Colonic mucosa (tissue), 4 donors: ENCODE data around the gene GTF3C1. TPM values are rescaled to one million over a fixed set of nuclear protein-coding genes. Genes with fewer than 3 reads are reported as not detected.

Experiments
- DNase-seq: peaks from one replicate; pipeline ENCODE4 v3.0.0-alpha.2; 2020
- H3K27ac ChIP-seq: fragments of 200-600 bp; one replicate; pipeline ENCODE4 v1.8.0; 2021
- H3K27me3 ChIP-seq: fragments of 200-600 bp; one replicate; pipeline ENCODE4 v1.8.0; 2021
- H3K36me3 ChIP-seq: fragments of 200-600 bp; one replicate; pipeline ENCODE4 v1.8.0; 2021
- H3K4me1 ChIP-seq: fragments of 200-600 bp; one replicate; pipeline ENCODE4 v1.8.0; 2021; ENCODE audit warnings: mild to moderate bottlenecking
- H3K4me3 ChIP-seq: fragments of 200-600 bp; one replicate; pipeline ENCODE4 v1.8.0; 2021
- H3K9ac ChIP-seq, 2 donors: one replicate each; pipeline ENCODE4 v1.7.0; 2013; ENCODE audit warnings: control low read depth in 2 of 2, low read depth in 2 of 2, low read length in 2 of 2
- H3K9me3 ChIP-seq: fragments of 200-600 bp; one replicate; pipeline ENCODE4 v1.8.0; 2021
- CTCF ChIP-seq: fragments of 200-600 bp; IDR thresholded peaks from one replicate; pipeline ENCODE4 v1.8.0; 2022; ENCODE audit warnings: antibody characterized with exemption, mild to moderate bottlenecking
- intact Hi-C: fragments of 100-400 bp; cut with DNase I; formaldehyde crosslinking; loops from one replicate; pipeline ENCODE4 v1.14.1; 2022
- total RNA-seq, 2 donors: library from RNA; stranded (reverse); fragmentation: NEBNext Ultra II Directional in 1 of 2; extraction: Animal tissue kit (Norgen Biotek cat#: 25700) in 1 of 2; gene quantifications; one replicate each; pipeline ENCODE4 v1.2.1, GENCODE V29; 2021
- donor health status: healthy.
- donor health status: DM: no; HTN: no; CAD: no.
- donor health status: DM: no; HTN: no; CAD: no.

The GTF3C1 gene
- total RNA-seq, 2 donors from 2014 or later: 40.1 to 67.8 TPM

GRCh38 chr16:27463741-27464591 is 85.7 kb downstream of the GTF3C1 start:
- DNase-seq: no peak
- intact Hi-C loops: no loop called here
- H3K9ac ChIP-seq: no peak overlapping the region
- no peaks in the 10 kb centered on the region for H3K27me3 ChIP-seq
- no peak overlapping the region for H3K27ac ChIP-seq
- no peaks in the 10 kb centered on the region for H3K4me1 ChIP-seq
- no peaks in the 10 kb centered on the region for H3K9me3 ChIP-seq
- TF ChIP-seq CTCF: no peak
- peaks cover 12% of the 10 kb centered on the region for H3K36me3 ChIP-seq
- H3K4me3 ChIP-seq: no peak overlapping the region

- intact Hi-C loops: no loop called here
- Histone ChIP-seq H3K36me3 (peaks cover 10% of the 10 kb centered on the region), H3K4me1 (no peaks in the 10 kb centered on the region), H3K4me3 (no peak overlapping the region), H3K27me3 (no peaks in the 10 kb centered on the region), H3K9ac (no peak overlapping the region), H3K27ac (no peak overlapping the region), H3K9me3 (no peaks in the 10 kb centered on the region)
- TF ChIP-seq CTCF: no peak
- no peak for DNase-seq
Measured at GRCh38 chr16:27462846-27463682, 86.6 kb downstream of the GTF3C1 start.

GRCh38 chr16:27462200-27462845 is 87.4 kb downstream of the GTF3C1 start:
- DNase-seq: no peak
- no peak overlapping the region for H3K9ac ChIP-seq
- intact Hi-C loops: no loop called here
- no peak overlapping the region for H3K27ac ChIP-seq
- no peak for TF ChIP-seq CTCF
- H3K9me3 ChIP-seq: no peaks in the 10 kb centered on the region
- H3K27me3 ChIP-seq: no peaks in the 10 kb centered on the region
- peaks cover 4% of the 10 kb centered on the region for H3K36me3 ChIP-seq
- no peaks in the 10 kb centered on the region for H3K4me1 ChIP-seq
- H3K4me3 ChIP-seq: no peak overlapping the region

GRCh38 chr16:27461483-27462171 is 88.1 kb downstream of the GTF3C1 start:
- DNase-seq: no peak
- H3K9ac ChIP-seq: no peak overlapping the region
- H3K27me3 ChIP-seq: no peaks in the 10 kb centered on the region
- H3K27ac ChIP-seq: no peak overlapping the region
- no peaks in the 10 kb centered on the region for H3K4me1 ChIP-seq
- intact Hi-C loops: no loop called here
- no peaks in the 10 kb centered on the region for H3K9me3 ChIP-seq
- no peak overlapping the region for H3K4me3 ChIP-seq
- H3K36me3 ChIP-seq: no peaks in the 10 kb centered on the region
- no peak for TF ChIP-seq CTCF
